WI38 (cell line): ENCODE results near the gene ZNF10.

Experiments used
- H3K4me3 ChIP-seq: 2 replicates; pipeline ENCODE4 v1.5.1; 2011; ENCODE audit warnings: low read depth, mild to moderate bottlenecking, control low read depth, low read length
- CTCF ChIP-seq: IDR thresholded peaks from 2 replicates; pipeline ENCODE4 v1.5.1; 2012; ENCODE audit warnings: low read depth, mild to moderate bottlenecking, control low read depth, low read length

The ZNF10 gene

GRCh38 chr12:133201888-133202287 is 71.5 kb downstream of the ZNF10 start:
- TF ChIP-seq CTCF = no peak
- no peak overlapping the region for H3K4me3 ChIP-seq

- no peak overlapping the region for H3K4me3 ChIP-seq
- TF ChIP-seq CTCF = no peak
Measured at GRCh38 chr12:133202493-133203343, 72.3 kb downstream of the ZNF10 start.

DNA sequence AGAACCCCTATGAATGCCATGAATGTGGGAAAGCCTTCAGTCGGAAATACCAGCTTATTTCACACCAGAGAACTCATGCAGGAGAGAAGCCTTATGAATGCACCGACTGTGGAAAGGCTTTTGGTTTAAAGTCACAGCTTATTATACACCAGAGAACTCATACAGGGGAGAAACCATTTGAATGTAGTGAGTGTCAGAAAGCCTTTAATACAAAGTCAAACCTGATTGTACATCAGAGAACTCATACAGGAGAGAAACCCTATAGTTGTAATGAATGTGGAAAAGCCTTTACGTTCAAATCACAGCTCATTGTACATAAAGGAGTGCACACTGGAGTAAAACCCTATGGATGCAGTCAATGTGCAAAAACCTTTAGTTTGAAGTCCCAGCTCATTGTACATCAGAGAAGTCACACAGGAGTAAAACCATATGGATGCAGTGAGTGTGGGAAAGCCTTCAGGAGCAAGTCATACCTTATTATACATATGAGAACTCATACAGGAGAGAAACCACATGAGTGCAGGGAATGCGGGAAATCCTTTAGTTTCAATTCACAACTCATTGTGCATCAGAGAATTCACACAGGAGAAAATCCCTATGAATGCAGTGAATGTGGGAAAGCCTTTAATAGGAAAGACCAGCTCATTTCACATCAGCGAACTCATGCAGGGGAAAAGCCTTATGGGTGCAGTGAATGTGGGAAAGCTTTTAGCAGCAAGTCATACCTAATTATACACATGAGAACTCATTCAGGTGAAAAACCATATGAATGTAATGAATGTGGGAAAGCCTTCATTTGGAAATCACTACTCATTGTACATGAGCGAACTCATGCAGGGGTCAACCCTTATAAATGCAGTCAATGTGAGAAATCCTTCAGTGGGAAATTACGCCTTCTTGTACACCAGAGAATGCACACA is 73.2 kb downstream of the ZNF10 start:
- no peak for TF ChIP-seq CTCF
- no peak overlapping the region for H3K4me3 ChIP-seq

DNA sequence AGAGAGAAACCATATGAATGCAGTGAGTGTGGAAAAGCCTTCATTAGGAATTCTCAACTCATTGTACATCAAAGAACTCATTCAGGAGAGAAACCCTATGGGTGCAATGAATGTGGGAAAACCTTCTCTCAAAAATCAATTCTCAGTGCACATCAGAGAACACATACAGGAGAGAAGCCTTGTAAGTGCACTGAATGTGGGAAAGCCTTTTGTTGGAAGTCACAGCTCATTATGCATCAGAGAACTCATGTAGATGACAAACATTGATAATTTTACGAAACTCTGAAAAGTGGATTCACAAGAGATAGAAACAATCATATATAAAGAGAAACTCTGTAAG is 73.8 kb downstream of the ZNF10 start:
- no peak overlapping the region for H3K4me3 ChIP-seq
- TF ChIP-seq CTCF = no peak

- no peak overlapping the region for H3K4me3 ChIP-seq
- no peak for TF ChIP-seq CTCF
Measured at GRCh38 chr12:133206390-133206789, 76.0 kb downstream of the ZNF10 start.
